Upper lobe of left lung (tissue), 4 donors: ENCODE measurements around the gene OIT3.
"Not testable (repeated sequence)": the region's sequence is repeated elsewhere in the genome, so short reads cannot be mapped to it uniquely, and the experiment has no call there.

ENCODE experiments used
- CTCF ChIP-seq, 6 experiments: fragments of 450-650 bp in 4 of 6; fragments of 200-600 bp in 2 of 6; sonication (generic) in 2 of 6; IDR thresholded peaks; one replicate each; pipeline ENCODE4 v1.5.1; 2016 to 2019; ENCODE audit warnings: antibody characterized with exemption in 6 of 6
- POLR2A ChIP-seq, 4 donors: fragments of 450-650 bp; IDR thresholded peaks; one replicate each; pipeline ENCODE4 v1.5.1; 2016 to 2017; ENCODE audit warnings: antibody characterized with exemption in 4 of 4, mild to moderate bottlenecking in 2 of 4
- POLR2AphosphoS5 ChIP-seq, 2 donors: sonication (generic); formaldehyde crosslinking; IDR thresholded peaks; one replicate each; pipeline ENCODE4 v1.5.1; 2017; ENCODE audit warnings: antibody characterized with exemption in 2 of 2

DNA sequence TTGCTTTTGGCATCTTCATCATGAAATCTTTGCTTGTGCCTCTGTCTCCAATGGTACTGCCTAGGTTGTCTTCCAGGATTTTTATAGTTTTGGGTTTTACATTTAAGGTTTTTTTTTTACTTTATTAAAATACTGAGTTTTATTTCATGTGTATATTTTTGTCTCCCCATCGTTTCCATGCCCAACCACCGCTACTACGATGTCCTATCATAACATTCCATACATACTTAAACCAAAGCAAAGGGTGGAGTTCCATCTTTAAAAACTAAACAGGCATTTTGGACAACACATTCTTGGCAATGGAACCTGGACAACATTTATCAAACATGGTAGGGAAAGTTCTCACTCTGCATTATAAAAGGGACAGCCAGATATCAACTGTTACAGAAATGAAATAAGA lies 23.7 kb downstream of the OIT3 start:
- TF ChIP-seq CTCF, POLR2AphosphoS5, POLR2A (IDR thresholded peaks at IDR 0.05): not testable (repeated sequence)
